Stimulated activated CD8-positive, alpha-beta memory T cell treated with anti-CD3 and anti-CD28 coated beads, Interleukin-15, amount 100 ng/mL, for 4 hours (primary cell): Measurements from ENCODE around the gene RELT.
A peak's percentile ranks its signal among the peaks of the same experiment; 100 is the strongest.

Source experiments
- DNase-seq, 2 donors: peaks; one replicate each; pipeline ENCODE4 v3.0.0-alpha.2; 2020; ENCODE audit warnings: low read depth in 2 of 2

RELT gene

DNA sequence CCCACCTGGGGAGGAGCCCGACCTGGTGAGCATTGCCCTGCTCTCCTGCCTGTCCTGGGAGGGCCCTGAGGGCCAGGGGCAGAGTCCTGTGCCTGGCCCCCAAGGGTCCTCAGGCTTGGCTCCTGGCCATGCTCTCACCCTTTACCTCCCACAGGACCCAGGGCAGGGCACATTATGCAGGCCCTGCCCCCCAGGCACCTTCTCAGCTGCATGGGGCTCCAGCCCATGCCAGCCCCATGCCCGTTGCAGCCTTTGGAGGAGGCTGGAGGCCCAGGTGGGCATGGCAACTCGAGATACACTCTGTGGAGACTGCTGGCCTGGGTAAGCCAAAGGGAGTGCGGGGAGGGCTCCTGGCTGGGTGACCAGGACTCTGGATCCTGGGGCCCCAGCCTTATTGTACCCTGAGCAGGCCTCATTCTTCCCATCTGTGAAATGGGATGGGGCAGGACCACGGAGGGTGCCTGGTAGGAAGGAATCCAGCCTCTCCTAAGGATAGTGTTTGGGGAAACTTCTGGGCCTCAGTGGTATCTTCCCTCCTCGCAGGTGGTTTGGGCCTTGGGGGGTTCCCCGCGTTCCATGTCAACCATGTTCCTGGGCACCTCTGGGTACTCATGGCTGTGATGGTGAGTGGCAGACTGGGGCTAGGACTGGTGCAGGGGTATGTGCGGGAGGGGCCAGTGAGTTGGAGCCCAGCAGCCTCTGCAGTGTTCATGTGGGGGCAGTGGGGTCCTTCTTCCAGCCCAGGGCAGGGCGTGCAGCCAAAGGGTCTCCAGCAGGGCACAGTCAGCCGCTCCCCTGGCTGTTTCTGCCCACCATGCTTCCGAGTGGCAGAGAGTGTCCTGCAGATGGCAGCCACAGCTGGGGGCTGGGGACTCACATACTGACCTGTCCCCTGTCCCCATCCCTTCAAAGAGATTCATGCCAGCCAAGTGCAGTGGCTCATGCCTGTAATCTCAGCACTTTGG, 14.7 kb downstream of the RELT start:
- no peak for DNase-seq

DNA sequence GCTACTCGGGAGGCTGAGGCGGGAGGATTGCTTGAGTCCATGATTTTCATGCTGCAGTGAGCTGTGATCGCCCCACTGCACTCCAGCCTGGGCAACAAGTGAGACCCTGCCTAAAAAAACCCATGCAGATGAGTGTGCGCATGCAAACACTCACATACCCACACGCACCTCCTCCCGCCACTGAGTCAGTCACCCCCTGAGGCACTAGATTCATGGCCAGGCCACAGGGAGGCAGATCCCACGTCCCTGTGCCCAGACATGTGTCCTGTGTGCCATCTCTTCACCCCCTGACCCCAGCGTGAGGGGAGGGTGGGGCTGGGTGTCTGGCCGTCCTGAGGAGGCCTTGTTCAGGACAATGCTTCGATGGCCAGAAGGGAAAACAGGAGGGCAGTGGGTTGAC, 15.5 kb downstream of the RELT start:
- no peak for DNase-seq

DNA sequence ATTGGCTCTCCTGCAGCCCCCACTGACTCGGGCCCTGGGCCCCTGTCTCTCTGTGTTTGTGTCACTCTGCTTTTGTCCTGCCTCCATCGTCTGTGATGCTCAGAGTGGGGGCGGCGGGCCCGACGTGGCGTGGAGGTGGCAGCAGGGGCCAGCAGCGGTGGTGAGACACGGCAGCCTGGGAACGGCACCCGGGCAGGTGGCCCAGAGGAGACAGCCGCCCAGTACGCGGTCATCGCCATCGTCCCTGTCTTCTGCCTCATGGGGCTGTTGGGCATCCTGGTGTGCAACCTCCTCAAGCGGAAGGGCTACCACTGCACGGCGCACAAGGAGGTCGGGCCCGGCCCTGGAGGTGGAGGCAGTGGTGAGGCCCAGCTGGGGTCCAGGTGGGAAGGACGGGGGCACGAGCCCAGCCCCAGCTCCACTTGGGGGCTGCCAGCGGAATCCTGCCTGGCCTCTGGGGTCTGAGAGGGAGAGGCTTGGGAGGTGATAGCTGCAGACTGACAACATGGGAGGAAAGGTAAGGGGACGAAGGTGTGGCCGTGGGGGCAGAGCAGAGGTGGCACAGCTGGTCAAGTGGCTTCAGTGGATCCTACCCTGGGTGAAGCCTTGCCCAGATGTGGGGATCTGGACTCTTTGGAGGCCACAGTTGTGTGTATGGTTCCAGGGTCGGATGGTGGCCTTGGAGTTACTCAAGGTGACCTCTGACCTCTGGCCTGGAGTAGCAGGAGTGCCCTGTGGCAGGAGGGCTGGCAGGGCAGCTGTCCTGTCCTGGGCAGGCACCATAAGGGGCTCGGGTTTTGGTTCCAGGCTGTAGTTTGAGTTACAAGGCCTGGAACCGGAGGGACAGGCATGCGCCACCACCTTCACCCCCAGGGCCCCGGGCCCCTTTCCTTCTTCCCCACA, 16.2 kb downstream of the RELT start:
- DNase-seq: no peak

DNA sequence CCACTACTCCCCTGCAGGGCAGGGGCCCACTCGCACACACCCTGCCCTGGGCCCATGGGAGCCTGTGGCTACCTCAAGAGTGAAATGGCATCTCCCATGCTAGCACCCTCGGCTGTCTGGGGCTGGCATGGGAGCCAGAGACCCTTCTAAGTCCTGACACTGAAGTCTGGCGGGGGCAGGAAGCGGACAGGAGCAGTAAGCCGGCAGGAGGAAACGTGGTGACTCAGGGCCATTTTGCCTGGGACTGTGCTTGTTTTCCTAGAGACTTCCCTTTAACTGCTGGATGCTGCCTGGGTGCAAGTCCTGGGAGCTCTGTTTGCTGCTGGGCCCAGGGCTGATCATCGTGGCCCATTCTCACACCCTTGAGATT, 16.8 kb downstream of the RELT start:
- no peak for DNase-seq

DNA sequence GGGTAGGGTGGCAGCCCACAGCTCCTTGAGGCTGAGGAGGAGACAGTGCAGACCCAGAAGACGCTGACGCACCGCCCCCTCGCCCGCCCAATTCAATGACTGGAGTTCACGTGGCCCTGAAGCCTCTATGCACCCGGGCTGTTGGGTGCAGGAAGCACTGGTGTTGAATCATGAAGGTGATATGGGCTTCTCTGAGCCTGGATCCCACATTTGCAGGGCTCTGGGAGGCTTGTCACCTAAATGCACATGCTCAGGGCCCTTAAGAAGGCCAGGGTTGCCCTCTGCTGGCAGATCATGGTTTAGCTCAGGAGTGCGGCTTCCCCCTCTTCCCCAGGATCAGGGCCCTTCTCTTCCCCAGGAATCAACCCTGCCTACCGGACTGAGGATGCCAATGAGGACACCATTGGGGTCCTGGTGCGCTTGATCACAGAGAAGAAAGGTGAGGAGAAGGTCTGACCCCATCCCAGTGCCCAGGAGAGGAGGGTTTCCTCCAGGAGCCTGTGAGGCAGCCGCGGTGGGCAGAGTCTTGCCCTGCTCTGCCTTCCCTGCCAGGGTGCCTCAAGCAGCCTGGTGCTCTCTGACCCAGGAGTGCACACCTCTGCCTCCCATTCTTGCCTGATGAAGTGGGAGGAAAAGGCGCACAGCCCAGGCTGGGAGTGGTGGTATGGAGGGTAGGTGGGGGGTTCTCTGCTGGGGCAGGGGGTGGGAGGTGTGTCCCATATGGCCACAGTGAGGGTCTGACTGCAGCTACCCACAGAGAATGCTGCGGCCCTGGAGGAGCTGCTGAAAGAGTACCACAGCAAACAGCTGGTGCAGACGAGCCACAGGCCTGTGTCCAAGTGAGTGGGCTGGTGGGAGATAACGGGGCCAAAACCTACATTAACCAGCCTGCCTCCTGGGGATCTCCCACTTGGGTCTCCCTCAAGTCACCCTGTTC, 17.5 kb downstream of the RELT start:
- DNase-seq: peak; percentile 31 to 43

DNA sequence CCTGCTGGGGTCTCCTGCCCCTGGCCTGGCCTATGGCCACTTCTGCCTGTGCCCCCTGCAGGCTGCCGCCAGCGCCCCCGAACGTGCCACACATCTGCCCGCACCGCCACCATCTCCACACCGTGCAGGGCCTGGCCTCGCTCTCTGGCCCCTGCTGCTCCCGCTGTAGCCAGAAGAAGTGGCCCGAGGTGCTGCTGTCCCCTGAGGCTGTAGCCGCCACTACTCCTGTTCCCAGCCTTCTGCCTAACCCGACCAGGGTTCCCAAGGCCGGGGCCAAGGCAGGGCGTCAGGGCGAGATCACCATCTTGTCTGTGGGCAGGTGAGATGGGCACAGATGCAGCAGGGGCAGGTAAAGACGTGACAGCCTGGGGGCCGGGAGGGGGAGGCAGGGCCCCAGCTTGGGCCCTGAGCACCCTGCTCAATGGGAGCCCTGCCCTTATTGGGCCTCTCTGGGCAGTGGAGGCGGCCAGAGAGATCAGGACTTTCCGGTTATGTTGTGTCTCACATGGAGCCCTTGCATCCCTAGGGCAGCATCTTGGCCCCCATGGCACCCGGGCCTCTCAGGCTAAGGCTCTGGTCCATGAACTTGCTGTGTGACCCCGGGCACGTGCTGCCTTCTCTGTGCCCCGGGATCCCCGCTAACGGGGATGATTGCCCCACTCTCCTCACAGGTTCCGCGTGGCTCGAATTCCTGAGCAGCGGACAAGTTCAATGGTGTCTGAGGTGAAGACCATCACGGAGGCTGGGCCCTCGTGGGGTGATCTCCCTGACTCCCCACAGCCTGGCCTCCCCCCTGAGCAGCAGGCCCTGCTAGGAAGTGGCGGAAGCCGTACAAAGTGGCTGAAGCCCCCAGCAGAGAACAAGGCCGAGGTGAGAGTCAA, 18.5 kb downstream of the RELT start:
- no peak for DNase-seq

DNA sequence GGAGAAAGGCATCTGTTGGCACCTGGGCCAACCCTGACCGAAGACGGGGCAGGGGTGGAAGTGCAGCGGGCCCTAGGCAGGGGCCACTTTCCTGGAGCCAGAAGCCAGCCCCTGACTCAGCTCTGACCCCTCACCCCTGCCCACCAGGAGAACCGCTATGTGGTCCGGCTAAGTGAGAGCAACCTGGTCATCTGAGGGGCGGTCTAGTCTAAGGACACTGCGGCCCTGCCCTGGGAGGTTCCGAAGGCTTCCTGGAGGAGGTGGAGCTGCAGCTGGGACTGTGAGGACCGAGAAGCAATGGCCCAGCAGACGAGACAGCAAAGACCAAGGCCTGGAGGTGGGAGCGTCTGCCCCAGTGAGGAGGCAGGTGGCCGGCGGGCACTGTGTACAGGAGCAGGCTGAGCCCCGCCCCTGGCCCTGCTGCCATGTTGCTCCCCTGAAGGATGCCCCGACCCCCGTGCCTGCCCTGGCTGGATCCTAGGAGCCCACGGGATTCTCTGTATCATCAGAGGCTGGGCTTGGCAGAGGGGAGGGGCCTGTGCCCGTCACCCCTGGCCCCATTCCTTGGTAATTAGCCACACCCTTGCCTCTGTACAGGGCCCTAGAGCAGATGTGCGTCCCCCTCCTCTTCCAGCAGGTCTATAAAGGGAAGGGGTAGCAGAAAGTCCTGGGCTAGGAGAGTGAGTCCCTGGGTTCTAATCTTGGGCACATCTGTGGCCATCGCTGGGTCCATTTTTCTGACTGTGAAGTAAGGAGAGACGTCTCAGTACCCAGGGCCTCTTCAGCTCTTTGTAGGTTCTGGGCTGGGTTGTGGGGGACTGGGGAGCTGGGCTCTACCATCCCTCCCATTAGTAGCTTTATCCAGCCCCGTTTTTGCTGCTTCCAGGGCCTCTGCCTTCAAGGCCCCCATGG, 19.4 kb downstream of the RELT start:
- DNase-seq: no peak

DNA sequence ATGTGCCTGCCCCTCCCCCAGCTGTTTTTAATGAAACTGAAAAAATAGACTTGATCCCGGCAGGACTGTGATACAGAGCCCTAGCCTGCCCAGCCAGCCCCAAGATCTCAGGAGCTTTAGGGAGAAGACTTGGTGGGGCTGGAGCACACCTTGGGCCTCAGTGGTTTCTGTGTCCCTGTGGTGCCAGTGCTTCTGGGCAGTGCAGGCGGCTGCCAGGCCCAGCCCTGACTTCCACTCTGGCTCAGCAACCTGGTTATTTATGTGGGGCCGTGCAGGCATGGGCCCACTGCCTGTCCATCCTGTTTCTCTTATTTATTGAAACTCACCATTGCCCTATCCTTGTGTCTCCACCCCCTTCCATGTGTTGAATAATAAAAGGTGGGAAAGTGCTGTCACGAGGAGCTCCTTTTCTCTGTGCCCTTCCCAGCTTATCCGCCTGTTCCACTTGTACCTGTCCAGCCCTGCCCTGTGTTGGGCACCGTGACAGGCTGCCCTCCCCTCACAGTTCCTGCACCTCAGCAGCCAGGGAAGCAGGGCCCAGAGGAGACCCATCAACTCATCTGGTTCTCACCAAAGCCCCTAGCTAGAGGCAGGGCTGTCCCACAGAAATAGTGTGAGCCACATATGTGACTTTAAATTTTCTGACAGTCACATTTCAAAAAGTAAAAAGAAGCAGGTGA, 20.2 kb downstream of the RELT start:
- no peak for DNase-seq

DNA sequence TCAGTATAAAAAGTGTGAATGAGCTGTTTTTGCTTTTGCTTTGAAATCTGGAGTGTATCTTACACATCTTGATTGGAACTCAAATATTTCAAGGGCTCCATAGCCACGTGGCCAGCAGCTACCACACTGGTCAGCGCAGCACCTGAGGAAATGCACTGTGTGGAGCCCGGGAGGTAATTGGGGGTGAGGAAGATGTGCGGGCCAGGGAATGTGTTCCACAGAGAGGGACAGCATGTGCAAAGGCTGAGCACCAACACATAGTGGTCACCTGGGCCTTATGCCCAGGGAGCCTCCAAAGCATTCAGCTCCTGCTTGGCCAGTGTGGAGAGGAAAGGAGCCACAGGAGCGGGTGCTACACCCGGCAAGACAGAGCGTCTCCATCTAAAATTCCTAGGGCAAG, 20.8 kb downstream of the RELT start:
- DNase-seq: no peak

DNA sequence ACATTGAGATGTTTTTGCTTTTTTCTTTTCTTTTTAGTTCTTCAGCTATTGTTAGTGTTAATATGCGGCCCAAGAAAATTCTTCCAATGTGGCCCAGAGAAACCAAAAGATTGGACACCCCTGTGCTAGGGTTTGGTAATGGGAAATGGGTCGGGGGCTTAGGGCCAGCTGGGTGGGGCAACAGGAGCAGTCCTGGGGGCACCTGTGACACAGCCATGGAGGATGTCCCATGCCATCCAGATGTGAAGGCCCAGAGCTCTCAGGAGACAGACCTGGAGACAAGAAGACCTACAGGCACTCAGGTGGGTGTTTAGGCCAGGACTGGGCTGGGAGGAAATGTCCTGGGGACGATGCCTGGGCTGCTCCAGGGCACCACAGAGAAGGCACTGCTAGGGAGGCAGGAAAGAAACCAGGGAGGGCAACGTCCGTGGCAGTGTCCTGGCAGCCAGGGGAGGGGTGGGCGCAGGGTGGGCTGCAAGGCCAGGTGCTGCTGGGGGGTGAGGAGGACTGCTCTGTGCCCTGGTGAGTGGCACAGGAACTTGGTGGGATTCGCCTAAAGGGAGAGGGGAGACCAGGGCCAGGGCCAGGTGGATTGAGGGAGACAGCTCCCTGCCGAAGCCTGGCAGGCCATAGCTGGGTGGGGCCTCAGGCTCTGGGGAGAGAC, 21.4 kb downstream of the RELT start:
- DNase-seq: no peak

DNA sequence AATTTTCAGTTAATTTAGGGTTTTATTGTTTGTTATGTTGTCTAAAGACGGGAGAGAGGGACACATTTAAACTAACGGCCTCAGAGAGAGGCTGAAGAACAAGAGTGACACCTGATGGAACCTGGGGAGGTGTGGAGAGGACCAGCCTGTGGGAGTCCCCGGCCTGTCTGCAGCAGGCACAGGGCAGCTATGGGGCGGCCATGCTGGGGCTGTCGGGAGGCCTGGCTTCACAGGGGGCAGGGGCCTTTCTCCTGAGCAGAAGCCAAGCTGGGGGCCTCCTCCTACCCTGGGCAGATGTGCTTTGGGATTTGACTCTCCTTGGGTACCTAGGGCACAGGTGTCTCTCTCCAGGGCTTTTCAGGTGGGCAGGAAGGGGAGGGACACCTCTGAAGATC, 21.9 kb downstream of the RELT start:
- no peak for DNase-seq

DNA sequence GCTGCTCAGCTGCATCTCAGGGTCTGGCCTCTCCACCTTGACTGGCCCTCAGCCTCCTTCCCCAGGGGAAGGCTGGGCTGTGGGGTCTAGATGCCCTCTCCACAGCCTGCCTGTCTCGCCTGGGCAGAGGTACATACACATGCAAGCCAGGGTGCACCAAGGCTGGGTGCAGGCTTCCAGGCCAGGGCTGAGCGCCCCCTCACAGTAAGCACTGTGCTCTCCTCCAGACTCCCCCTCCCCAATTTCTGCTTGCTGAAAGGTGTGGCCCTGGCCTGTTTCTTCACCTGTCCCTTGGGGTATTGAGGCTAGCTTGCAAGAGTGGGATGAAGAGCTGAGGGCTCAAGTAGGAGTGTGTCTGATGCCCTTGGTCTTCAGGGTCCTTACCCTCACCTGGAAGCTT, 22.5 kb downstream of the RELT start:
- DNase-seq: no peak

DNA sequence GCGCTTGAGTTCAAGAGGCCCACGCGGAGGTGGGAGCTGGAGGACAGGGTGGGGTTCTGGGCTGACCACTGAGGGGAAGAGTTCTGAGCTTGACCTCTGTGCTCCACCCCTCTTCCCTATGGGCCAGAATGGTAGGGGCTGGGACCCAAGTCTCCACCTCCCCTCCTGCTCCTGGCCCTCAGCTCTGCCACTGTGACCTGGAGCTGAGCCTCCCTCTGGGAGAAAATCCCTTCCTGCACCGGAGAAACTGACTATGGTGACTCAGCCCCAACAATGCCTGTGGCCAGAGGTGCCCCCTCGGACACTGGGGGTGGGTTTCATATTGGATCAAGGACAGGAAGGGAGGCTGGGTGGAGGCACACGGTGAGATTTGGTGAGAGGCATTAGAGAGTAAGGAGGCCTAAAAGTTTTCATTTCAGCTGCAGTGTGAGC, 23.0 kb downstream of the RELT start:
- no peak for DNase-seq

DNA sequence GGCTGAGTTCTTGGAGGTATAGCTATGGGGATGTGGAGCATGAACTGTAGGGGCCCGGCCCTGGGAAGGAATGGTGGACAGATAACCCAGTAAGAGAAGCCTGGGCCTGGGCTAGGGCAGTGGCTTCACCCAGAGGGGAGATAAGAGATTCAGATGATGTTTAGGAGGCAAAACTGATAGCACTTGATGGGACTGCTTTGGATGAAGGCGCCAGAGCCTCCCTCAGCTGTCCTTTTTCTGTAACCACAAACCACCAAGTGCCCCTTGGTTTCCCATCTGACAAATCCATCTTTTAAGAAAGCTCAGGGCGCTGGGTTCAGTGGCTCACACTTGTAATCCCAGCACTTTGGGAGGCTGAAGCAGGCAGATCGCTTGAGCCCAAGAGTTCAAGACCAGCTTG, 23.4 kb downstream of the RELT start:
- no peak for DNase-seq

DNA sequence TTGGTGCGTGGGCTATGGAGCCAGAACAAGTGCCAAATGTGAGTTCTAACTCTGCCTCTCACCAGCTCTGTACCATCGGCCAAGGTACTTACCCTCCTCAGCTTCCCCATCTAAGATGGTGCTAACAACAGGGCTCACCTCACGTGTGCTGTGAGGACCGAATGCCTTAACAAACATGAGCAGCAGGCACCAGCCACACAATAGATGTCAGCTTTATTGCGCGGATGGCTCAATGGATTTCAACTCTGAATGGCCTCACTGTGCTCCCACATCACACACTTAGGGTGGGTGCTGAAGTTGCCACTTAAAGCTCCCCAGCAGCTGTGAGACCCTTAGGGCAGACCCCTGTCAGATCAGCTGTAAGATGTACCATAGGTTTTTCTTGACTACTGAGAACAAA, 24.1 kb downstream of the RELT start:
- DNase-seq: no peak

DNA sequence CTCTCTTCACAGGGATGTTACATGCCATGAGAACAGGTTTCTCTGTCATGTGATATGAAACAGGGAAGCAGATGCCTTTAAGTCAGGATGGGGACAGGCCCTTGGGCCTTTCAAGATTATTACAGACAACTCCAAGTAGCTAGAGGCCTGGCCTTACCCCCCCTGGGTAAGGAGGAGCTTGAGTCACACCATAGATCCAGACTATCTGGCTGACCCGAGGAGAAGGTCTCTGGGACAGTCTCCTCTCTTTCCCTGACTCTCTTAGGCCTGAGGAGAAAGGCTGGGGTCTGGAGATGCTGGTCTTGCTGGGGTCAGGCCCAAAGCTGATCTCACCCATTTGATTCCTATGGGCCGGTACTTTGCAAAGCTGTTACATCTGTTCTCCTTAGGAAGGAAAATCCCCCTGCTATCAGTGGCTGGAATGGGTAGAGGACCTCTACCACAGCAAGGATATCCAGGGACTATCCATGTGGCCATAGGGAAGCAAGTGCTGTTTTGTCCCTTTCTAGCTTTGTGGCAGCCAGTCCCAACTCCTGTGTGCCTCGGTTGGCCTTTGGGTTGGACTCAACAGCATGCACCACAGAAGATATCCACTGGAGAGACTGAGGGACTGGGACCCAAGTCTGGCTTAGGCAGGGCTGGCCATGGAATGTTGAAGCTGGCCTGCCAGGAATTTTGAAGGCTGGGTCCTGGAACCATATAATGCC, 25.2 kb downstream of the RELT start:
- DNase-seq: no peak

DNA sequence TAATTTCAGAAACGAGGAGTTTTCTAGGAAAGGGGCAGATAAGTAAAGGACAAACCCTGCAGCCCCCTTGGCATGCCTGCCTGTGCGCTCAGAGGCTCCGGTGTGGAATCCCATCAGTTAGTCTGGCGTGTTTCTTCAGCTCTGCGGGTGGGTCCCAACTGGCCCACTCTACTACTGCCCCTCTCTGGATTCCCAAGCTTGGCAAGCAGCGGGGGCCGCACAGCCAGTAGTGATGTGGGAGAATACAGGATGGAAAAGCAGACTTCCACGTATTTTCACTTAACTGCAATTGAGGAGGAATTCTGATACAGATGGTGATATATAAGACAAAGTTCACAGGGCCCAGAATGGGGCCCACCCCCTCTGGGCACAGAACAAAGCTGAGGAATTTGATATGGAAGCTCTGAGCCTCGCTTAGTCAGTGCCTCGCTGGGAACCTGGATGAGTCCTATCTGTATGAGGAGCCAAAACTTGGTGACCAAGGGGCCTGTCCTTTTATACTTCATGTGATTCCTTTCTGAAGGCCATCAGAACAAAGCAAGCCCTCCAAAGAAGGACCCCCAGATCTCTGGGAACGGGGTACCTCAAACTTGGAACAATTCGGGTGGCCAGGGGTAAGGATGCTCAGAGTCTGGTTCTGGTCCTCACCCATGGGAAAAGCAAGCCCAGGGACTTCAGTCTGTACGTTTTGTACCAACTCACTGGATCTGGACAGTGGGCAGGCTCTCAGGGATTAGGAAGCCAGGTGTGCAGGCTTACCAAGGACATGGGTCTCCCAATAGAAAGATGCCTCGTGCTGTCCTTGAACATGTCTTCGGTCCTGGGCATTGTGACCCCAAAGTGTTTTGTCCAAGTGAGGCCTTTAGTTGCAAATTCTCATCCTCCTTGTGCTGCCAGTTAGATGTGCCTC, 26.0 kb downstream of the RELT start:
- DNase-seq: no peak
